GM19455 (cell line): ENCODE measurements around the gene MEIS3.
"Not testable (repeated sequence)": the region's sequence is repeated elsewhere in the genome, so short reads cannot be mapped to it uniquely, and the experiment has no call there.

Experiments used
- ATAC-seq: cut with Tn5 transposase; IDR thresholded peaks from one replicate; pipeline ENCODE4 v1.9.1; 2021; ENCODE audit not compliant: unreplicated experiment

The MEIS3 gene

GRCh38 chr19:47417107-47417745 lies 2.1 kb downstream of the MEIS3 start:
- no peak for ATAC-seq

- ATAC-seq: no peak
Measured at GRCh38 chr19:47416643-47416985, 2.7 kb downstream of the MEIS3 start.

GRCh38 chr19:47415953-47416642 lies 3.2 kb downstream of the MEIS3 start:
- ATAC-seq: no peak

- no peak for ATAC-seq
Measured at GRCh38 chr19:47414469-47414868, 4.9 kb downstream of the MEIS3 start.

GRCh38 chr19:47413941-47414340 lies 5.4 kb downstream of the MEIS3 start:
- ATAC-seq: no peak

GRCh38 chr19:47411696-47412095 lies 7.6 kb downstream of the MEIS3 start:
- not testable (repeated sequence) for ATAC-seq

GRCh38 chr19:47411101-47411500 lies 8.2 kb downstream of the MEIS3 start:
- ATAC-seq: no peak

GRCh38 chr19:47408156-47408938 lies 11.0 kb downstream of the MEIS3 start:
- no peak for ATAC-seq

GRCh38 chr19:47407417-47407774 lies 11.9 kb downstream of the MEIS3 start:
- ATAC-seq: no peak

GRCh38 chr19:47406711-47407416 lies 12.5 kb downstream of the MEIS3 start:
- ATAC-seq: no peak

- ATAC-seq: no peak
Measured at GRCh38 chr19:47405854-47406417, 13.4 kb downstream of the MEIS3 start.

GRCh38 chr19:47405197-47405550 lies 14.2 kb downstream of the MEIS3 start:
- ATAC-seq: no peak

GRCh38 chr19:47404334-47405196 lies 14.8 kb downstream of the MEIS3 start:
- ATAC-seq: no peak

- no peak for ATAC-seq
Measured at GRCh38 chr19:47402504-47402903, 16.8 kb downstream of the MEIS3 start.

GRCh38 chr19:47398707-47399597 lies 20.4 kb downstream of the MEIS3 start:
- no peak for ATAC-seq

- no peak for ATAC-seq
Measured at GRCh38 chr19:47391510-47392223, 27.7 kb downstream of the MEIS3 start.

- ATAC-seq: no peak
Measured at GRCh38 chr19:47390533-47391488, 28.5 kb downstream of the MEIS3 start.

GRCh38 chr19:47389150-47389556 lies 30.2 kb downstream of the MEIS3 start:
- ATAC-seq: no peak
